SK-N-MC (cell line): ENCODE measurements around the gene TGM6.

Experiments
- DNase-seq: peaks from one replicate; pipeline ENCODE4 v3.0.0-alpha.2; 2011; ENCODE audit warnings: low read depth, low spot score
- H3K27ac ChIP-seq: fragments of 200-600 bp; sonication (generic); 2 replicates; pipeline ENCODE4 v1.5.1; 2016; ENCODE audit warnings: mixed run types
- H3K36me3 ChIP-seq: fragments of 200-600 bp; sonication (generic); 2 replicates; pipeline ENCODE4 v1.6.1; 2017; ENCODE audit warnings: antibody characterized with exemption, low read length, mixed read lengths; ENCODE audit not compliant: insufficient read depth
- H3K4me3 ChIP-seq: fragments of 200-600 bp; sonication (generic); 2 replicates; pipeline ENCODE4 v1.5.1; 2016
- H3K9ac ChIP-seq: fragments of 200-600 bp; sonication (generic); 2 replicates; pipeline ENCODE4 v1.8.0; 2017; ENCODE audit warnings: mixed run types, mixed read lengths; ENCODE audit not compliant: insufficient read length
- H3K9me3 ChIP-seq: fragments of 200-600 bp; sonication (generic); 2 replicates; pipeline ENCODE4 v1.6.1; 2017; ENCODE audit warnings: low read depth, mild to moderate bottlenecking, antibody characterized with exemption, low read length, moderate library complexity, mixed read lengths
- EZH2 ChIP-seq: fragments of 200-600 bp; sonication (generic); IDR thresholded peaks from one replicate; pipeline ENCODE4 v1.6.1; 2017; ENCODE audit warnings: antibody characterized with exemption
- FOXP2 ChIP-seq: optimal IDR thresholded peaks from 2 replicates; pipeline ENCODE3; 2011; ENCODE audit warnings: mild to moderate bottlenecking, moderate library complexity; ENCODE audit not compliant: insufficient read depth; ENCODE audit errors: extremely low read length, control extremely low read depth
- POLR2AphosphoS5 ChIP-seq: IDR thresholded peaks from 2 replicates; pipeline ENCODE4 v1.6.1; 2012; ENCODE audit warnings: mild to moderate bottlenecking, low read depth, low read length, borderline replicate concordance

TGM6 gene

DNA sequence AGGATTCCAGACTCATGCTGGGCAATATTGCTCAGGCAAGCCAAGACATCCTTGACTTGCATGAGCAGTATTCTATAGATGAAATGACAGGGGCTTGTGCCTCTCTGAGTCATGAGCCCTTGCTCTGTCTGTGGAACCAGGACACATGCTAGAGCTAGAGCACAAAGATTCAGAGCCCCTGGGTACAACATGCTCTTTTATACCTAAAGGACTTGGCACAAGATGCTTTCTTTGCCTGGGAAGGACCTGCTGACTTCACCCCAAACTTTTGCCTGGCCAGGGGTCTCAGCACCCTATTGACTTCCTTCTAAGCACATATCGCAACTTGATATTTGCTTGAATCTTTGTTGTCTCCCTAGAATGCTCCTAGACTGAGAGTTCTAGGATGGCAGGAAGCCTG, 27.4 kb downstream of the TGM6 start:
- no peaks in the 10 kb centered on the region for H3K36me3 ChIP-seq
- H3K27ac ChIP-seq: no peak overlapping the region
- no peak overlapping the region for H3K9ac ChIP-seq
- H3K9me3 ChIP-seq: no peaks in the 10 kb centered on the region
- no peak for DNase-seq
- H3K4me3 ChIP-seq: no peak overlapping the region
- TF ChIP-seq FOXP2 (no peak), POLR2AphosphoS5 (no peak), EZH2 (no peak)

DNA sequence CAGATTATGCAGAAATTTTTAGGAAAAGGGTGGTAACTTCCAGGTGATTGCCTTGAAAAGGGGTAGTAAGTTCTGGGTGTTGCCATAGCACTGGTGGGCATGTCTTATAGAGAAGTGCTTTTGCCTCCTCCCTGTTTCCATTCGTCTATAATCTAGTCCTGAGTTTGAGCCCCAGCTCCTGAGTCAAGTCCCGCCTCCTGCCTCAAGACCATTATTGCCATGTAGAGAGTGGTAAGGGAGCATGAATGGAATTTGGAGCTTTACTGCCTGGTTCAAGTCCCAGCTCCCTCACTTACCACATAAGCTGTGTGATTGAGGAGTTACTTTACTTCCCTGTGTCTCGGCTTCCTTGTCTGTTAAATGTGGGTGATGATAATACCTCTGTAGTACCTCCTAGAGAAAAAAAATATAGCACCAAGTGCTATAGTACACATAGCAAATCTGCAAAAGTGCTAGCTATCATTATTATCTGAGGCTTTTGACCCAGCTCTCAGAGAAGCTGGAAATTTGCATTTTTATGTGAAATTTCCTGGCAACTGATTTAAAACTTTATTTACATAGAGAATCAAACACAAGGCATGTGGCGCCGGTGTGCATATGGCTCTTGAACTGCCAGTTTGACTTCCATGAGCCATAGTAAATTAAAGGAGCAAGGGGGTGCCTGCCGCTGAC, 36.0 kb downstream of the TGM6 start:
- DNase-seq: no peak
- peak overlapping the region; percentile 1; the same call in 1 of the 2 replicates for H3K4me3 ChIP-seq
- H3K9me3 ChIP-seq: no peaks in the 10 kb centered on the region
- H3K27ac ChIP-seq: peak overlapping the region; percentile 49; the same call in 1 of the 2 replicates
- TF ChIP-seq POLR2AphosphoS5 (no peak), FOXP2 (no peak), EZH2 (no peak)
- no peak overlapping the region for H3K9ac ChIP-seq
- H3K36me3 ChIP-seq: no peaks in the 10 kb centered on the region

- Histone ChIP-seq H3K4me3 (peak overlapping the region; percentile 1; the same call in 1 of the 2 replicates), H3K27ac (no peak overlapping the region), H3K36me3 (no peaks in the 10 kb centered on the region), H3K9ac (no peak overlapping the region), H3K9me3 (no peaks in the 10 kb centered on the region)
- DNase-seq: no peak
- TF ChIP-seq EZH2 (no peak), POLR2AphosphoS5 (no peak), FOXP2 (no peak)
These were observed 36.5 kb downstream of the TGM6 start for GRCh38 chr20:2417213-2417541.

- Histone ChIP-seq H3K9ac (no peak overlapping the region), H3K27ac (no peak overlapping the region), H3K9me3 (no peaks in the 10 kb centered on the region), H3K4me3 (no peak overlapping the region), H3K36me3 (no peaks in the 10 kb centered on the region)
- DNase-seq: no peak
- TF ChIP-seq EZH2 (no peak), FOXP2 (no peak), POLR2AphosphoS5 (no peak)
These were observed 37.7 kb downstream of the TGM6 start for GRCh38 chr20:2418388-2418787.

DNA sequence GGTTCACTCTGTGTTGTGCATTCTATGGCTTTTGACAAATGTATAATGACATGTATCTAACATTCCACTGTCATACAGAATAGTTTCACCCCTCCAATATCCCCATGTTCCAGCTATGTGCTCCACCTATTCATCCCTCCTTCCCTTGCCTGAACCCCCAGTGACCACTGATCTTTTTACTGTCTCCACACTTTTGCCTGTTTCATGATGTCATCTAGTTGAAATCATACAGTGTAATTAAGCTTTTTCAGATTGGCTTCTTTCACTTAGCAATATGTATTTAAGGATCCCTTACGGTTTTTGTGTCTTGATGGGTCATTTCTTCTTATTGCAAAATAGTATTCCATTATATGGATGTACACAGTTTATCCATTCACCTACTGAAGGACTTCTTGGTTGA, 39.8 kb downstream of the TGM6 start:
- TF ChIP-seq FOXP2 (no peak), EZH2 (no peak), POLR2AphosphoS5 (no peak)
- Histone ChIP-seq H3K36me3 (no peaks in the 10 kb centered on the region), H3K27ac (no peak overlapping the region), H3K4me3 (no peak overlapping the region), H3K9me3 (no peaks in the 10 kb centered on the region), H3K9ac (no peak overlapping the region)
- DNase-seq: no peak

- no peak for TF ChIP-seq POLR2AphosphoS5
- TF ChIP-seq EZH2: no peak
- TF ChIP-seq FOXP2: no peak
- no peak for DNase-seq
- Histone ChIP-seq H3K4me3 (no peak overlapping the region), H3K36me3 (no peaks in the 10 kb centered on the region), H3K9me3 (no peaks in the 10 kb centered on the region), H3K27ac (no peak overlapping the region), H3K9ac (no peak overlapping the region)
These were observed 40.5 kb downstream of the TGM6 start for GRCh38 chr20:2421247-2421646.

- no peak for TF ChIP-seq FOXP2
- TF ChIP-seq POLR2AphosphoS5: no peak
- Histone ChIP-seq H3K9me3 (no peaks in the 10 kb centered on the region), H3K36me3 (no peaks in the 10 kb centered on the region), H3K9ac (no peak overlapping the region), H3K27ac (no peak overlapping the region), H3K4me3 (no peak overlapping the region)
- DNase-seq: no peak
These were observed 48.4 kb downstream of the TGM6 start for GRCh38 chr20:2429051-2429450.

DNA sequence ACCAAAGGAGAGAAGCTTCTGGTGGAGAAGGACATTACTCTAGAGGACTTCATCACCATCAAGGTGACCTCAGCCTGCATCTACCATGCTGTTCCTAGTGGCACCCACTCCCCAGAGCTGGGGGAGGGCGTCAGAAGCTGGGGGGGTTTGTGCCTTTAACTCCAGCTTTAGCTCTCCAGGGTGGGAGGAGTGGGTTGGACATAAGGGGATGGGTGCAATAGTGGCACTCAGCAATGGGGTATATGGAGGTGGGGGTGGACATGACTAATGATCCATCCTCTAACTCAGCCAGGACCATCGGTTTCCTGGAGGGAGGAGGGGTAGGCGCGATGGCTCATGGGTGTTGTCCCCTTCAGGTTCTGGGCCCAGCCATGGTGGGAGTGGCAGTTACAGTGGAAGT, 49.8 kb downstream of the TGM6 start:
- Histone ChIP-seq H3K4me3 (no peak overlapping the region), H3K27ac (no peak overlapping the region), H3K9ac (no peak overlapping the region), H3K36me3 (no peaks in the 10 kb centered on the region), H3K9me3 (no peaks in the 10 kb centered on the region)
- no peak for TF ChIP-seq FOXP2
- no peak for DNase-seq

DNA sequence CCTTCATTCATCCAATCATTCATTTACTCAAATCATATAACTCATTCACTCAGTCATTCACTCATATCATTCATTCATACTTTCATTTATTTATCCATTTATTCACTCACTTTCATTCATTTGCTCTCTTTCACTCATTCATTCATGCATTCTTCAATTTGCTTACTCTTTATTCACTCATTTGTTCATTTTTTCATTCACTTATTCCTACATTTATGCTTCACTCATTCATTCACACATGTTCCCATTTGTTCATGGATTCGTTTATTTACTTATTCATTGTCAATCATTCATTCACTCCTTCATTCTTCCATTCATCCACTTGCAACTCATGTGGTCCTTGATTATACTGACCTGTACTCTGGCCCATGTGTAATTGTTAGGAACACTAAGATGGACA, 50.5 kb downstream of the TGM6 start:
- Histone ChIP-seq H3K9ac (no peak overlapping the region), H3K27ac (no peak overlapping the region), H3K4me3 (no peak overlapping the region), H3K9me3 (no peaks in the 10 kb centered on the region), H3K36me3 (no peaks in the 10 kb centered on the region)
- DNase-seq: no peak
- TF ChIP-seq POLR2AphosphoS5 (no peak), EZH2 (no peak), FOXP2 (no peak)
